ENCODE data around the gene SRSF12. TPM values are rescaled to one million over a fixed set of nuclear protein-coding genes. Genes with fewer than 3 reads are reported as not detected.

Gene SRSF12
- 5.4 and 6.2 TPM in 2 replicates for total RNA-seq

GRCh38 chr6:89117211-89118108 lies at the start of gene SRSF12:
SRSF12 (minus strand) TSS chr6:89118071; CDS start chr6:89117887, 184 bp downstream.
- peak within 1 kb of the TSS; percentile 71 for H3K4me3 ChIP-seq (ENCODE audit: low read depth, low read length)
- no peak for DNase-seq (ENCODE audit: low read depth)
- no peak for TF ChIP-seq CTCF (conservative IDR thresholded peaks at IDR 0.05; ENCODE audit: low read depth, low read length)

- no peak overlapping the region for H3K4me3 ChIP-seq (ENCODE audit: low read depth, low read length)
- no peak for TF ChIP-seq CTCF (conservative IDR thresholded peaks at IDR 0.05; ENCODE audit: low read depth, low read length)
- no peak for DNase-seq (ENCODE audit: low read depth)
Observed at GRCh38 chr6:89162047-89162371, 44.1 kb upstream of the SRSF12 start.

GRCh38 chr6:89161326-89162046 lies 43.6 kb upstream of the SRSF12 start:
- H3K4me3 ChIP-seq (ENCODE audit: low read depth, low read length) = no peak overlapping the region
- no peak for TF ChIP-seq CTCF (conservative IDR thresholded peaks at IDR 0.05; ENCODE audit: low read depth, low read length)
- DNase-seq (ENCODE audit: low read depth) = no peak

- no peak overlapping the region for H3K4me3 ChIP-seq (ENCODE audit: low read depth, low read length)
- no peak for DNase-seq (ENCODE audit: low read depth)
- TF ChIP-seq CTCF (conservative IDR thresholded peaks at IDR 0.05; ENCODE audit: low read depth, low read length) = no peak
Observed at GRCh38 chr6:89160331-89161092, 42.6 kb upstream of the SRSF12 start.

- no peak for DNase-seq (ENCODE audit: low read depth)
- H3K4me3 ChIP-seq (ENCODE audit: low read depth, low read length) = no peak overlapping the region
Observed at GRCh38 chr6:89154131-89154530, 36.3 kb upstream of the SRSF12 start.

More at GRCh38 chr6:89154131-89154530, 36.3 kb upstream of the SRSF12 start:
- TF ChIP-seq CTCF (conservative IDR thresholded peaks at IDR 0.05; ENCODE audit: low read depth, low read length) = no peak
